Activated CD4-positive, alpha-beta memory T cell treated with anti-CD3 and anti-CD28 coated beads for 36 hours (primary cell): ENCODE measurements around the gene CFL1. TPM values are rescaled to one million over a fixed set of nuclear protein-coding genes. Genes with fewer than 3 reads are reported as not detected.

ENCODE experiments used
- CTCF ChIA-PET: fragments of 350-600 bp; sonication (Branson Sonifier 250); formaldehyde crosslinking; loops from one replicate; lab custom pipeline; 2021; ENCODE audit warnings: antibody characterized with exemption, inconsistent platforms; lab: Charles Lee
- POLR2A ChIA-PET: fragments of 350-600 bp; sonication (Branson Sonifier 250); formaldehyde crosslinking; loops from one replicate; lab custom pipeline; 2021; ENCODE audit warnings: antibody characterized with exemption; lab: Charles Lee
- DNase-seq: peaks from one replicate; pipeline ENCODE4 v3.0.0-alpha.2; 2020
- H3K27ac Mint-ChIP-seq: one replicate; pipeline ENCODE4 v1.8.0; 2021; ENCODE audit warnings: mixed read lengths
- H3K27me3 Mint-ChIP-seq: one replicate; pipeline ENCODE4 v1.8.0; 2021; ENCODE audit warnings: mixed read lengths
- H3K36me3 Mint-ChIP-seq: one replicate; pipeline ENCODE4 v1.8.0; 2021; ENCODE audit warnings: mixed read lengths
- H3K4me1 Mint-ChIP-seq: one replicate; pipeline ENCODE4 v1.8.0; 2021; ENCODE audit warnings: low read depth, mixed read lengths
- H3K4me3 Mint-ChIP-seq: one replicate; pipeline ENCODE4 v1.8.0; 2021; ENCODE audit warnings: mild to moderate bottlenecking, mixed read lengths
- H3K9me3 Mint-ChIP-seq: one replicate; pipeline ENCODE4 v1.8.0; 2021; ENCODE audit warnings: mixed read lengths
- intact Hi-C: fragments of 100-400 bp; cut with micrococcal nuclease; formaldehyde crosslinking; loops from one replicate; pipeline ENCODE4 v1.15.1; 2023
- total RNA-seq, 2 experiments: library from RNA; stranded (reverse); gene quantifications; one replicate each; pipeline ENCODE4 v1.2.3, GENCODE V29; 2021

Gene CFL1
- total RNA-seq, result 1,000 to 10,000 TPM; 1,166 to 1,191 TPM

GRCh38 chr11:65857853-65858680, at the start of gene CFL1:
TSS of gene CFL1 (minus strand) at chr11:65858180. CDS start at chr11:65858099, 81 bp downstream.
- ChIA-PET CTCF (interaction anchor here (1.2 to 10.5 kb wide), 8 partner anchors 13 to 164 kb away, joined by 3 to 277 read pairs (median 22); partner anchors contain the start of genes AP5B1, BANF1, CCDC85B and CTSW), POLR2A (interaction anchor here (0.7 to 5.0 kb wide), 11 partner anchors 12 to 347 kb away, joined by 3 to 95 read pairs (median 8); partner anchors contain the start of genes CCDC85B, FIBP, PCNX3 and ZNRD2)
- H3K27me3 Mint-ChIP-seq, result no peaks in the 10 kb centered on the region
- H3K27ac Mint-ChIP-seq, result peak within 1 kb of the TSS; percentile 99
- peaks cover 49% of the 10 kb centered on the region for H3K4me1 Mint-ChIP-seq
- no peaks in the 10 kb centered on the region for H3K9me3 Mint-ChIP-seq
- intact Hi-C loops, result loop anchor here (1.0 to 2.0 kb wide), 6 partner anchors 15 to 283 kb away; partner anchors contain the start of genes BANF1, C11orf68, DRAP1 and EFEMP2
- DNase-seq, result peak; percentile 99
- peaks cover 57% of the 10 kb centered on the region for H3K36me3 Mint-ChIP-seq
- peak within 1 kb of the TSS; percentile 98 for H3K4me3 Mint-ChIP-seq

- intact Hi-C loops, result no loop called here
- CTCF ChIA-PET, result interaction anchor here (1.1 to 2.4 kb wide), 3 partner anchors 18 to 22 kb away, joined by 3 to 8 read pairs (median 5); partner anchors contain the start of gene FIBP
- POLR2A ChIA-PET, result interaction anchor here (0.9 to 1.5 kb wide), 3 partner anchors 13 to 18 kb away, joined by 3 to 5 read pairs (median 3); partner anchors contain the start of genes CCDC85B and FIBP
- peaks cover 14% of the 10 kb centered on the region for H3K4me1 Mint-ChIP-seq
- H3K27me3 Mint-ChIP-seq, result peaks cover 12% of the 10 kb centered on the region
- no peak overlapping the region for H3K4me3 Mint-ChIP-seq
- no peaks in the 10 kb centered on the region for H3K9me3 Mint-ChIP-seq
- no peak overlapping the region for H3K27ac Mint-ChIP-seq
- DNase-seq, result no peak
- H3K36me3 Mint-ChIP-seq, result no peaks in the 10 kb centered on the region
Measured at GRCh38 chr11:65906602-65907001, 48.6 kb upstream of the CFL1 start.

- no peak overlapping the region for H3K4me3 Mint-ChIP-seq
- H3K27ac Mint-ChIP-seq, result no peak overlapping the region
- DNase-seq, result no peak
- H3K9me3 Mint-ChIP-seq, result no peaks in the 10 kb centered on the region
- H3K36me3 Mint-ChIP-seq, result peaks cover 4% of the 10 kb centered on the region
- intact Hi-C loops, result no loop called here
- peaks cover 5% of the 10 kb centered on the region for H3K27me3 Mint-ChIP-seq
- peaks cover 16% of the 10 kb centered on the region for H3K4me1 Mint-ChIP-seq
- CTCF ChIA-PET, result interaction anchor here (10.6 kb wide), 1 partner anchor 15 kb away, joined by 192 read pairs; the partner anchor contains the start of genes CCDC85B and FIBP
- POLR2A ChIA-PET, result interaction anchor here (1.2 kb wide), 1 partner anchor 10 kb away, joined by 4 read pairs; no protein-coding TSS in a partner anchor
Measured at GRCh38 chr11:65903715-65904114, 45.7 kb upstream of the CFL1 start.

- Mint-ChIP-seq H3K27ac (no peak overlapping the region), H3K4me1 (peaks cover 22% of the 10 kb centered on the region), H3K27me3 (peaks cover 5% of the 10 kb centered on the region), H3K9me3 (no peaks in the 10 kb centered on the region), H3K36me3 (peaks cover 4% of the 10 kb centered on the region), H3K4me3 (no peak overlapping the region)
- ChIA-PET POLR2A (interaction anchor here (1.2 to 3.5 kb wide), 2 partner anchors 10 to 15 kb away, joined by 4 to 19 read pairs; partner anchors contain the start of gene C11orf68), CTCF (interaction anchor here (1.7 to 10.6 kb wide), 3 partner anchors 15 to 123 kb away, joined by 5 to 192 read pairs (median 5); partner anchors contain the start of genes CCDC85B and FIBP)
- intact Hi-C loops, result no loop called here
- no peak for DNase-seq
Measured at GRCh38 chr11:65903068-65903481, 45.1 kb upstream of the CFL1 start.

- peaks cover 4% of the 10 kb centered on the region for H3K27me3 Mint-ChIP-seq
- DNase-seq, result no peak
- peak overlapping the region; percentile 21 for H3K4me3 Mint-ChIP-seq
- ChIA-PET CTCF (interaction anchor here (1.0 to 10.6 kb wide), 4 partner anchors 13 to 88 kb away, joined by 3 to 192 read pairs (median 7); partner anchors contain the start of genes CCDC85B, FIBP and MUS81), POLR2A (interaction anchor here (0.6 to 5.0 kb wide), 10 partner anchors 8 to 121 kb away, joined by 3 to 98 read pairs (median 4); partner anchors contain the start of genes BANF1, C11orf68, CCDC85B and EIF1AD)
- H3K27ac Mint-ChIP-seq, result peak overlapping the region; percentile 67
- intact Hi-C loops, result loop anchor here (1.0 kb wide), 3 partner anchors 11 to 41 kb away; partner anchors contain the start of genes C11orf68, CCDC85B, DRAP1 and MUS81
- H3K4me1 Mint-ChIP-seq, result peaks cover 40% of the 10 kb centered on the region
- H3K36me3 Mint-ChIP-seq, result peaks cover 15% of the 10 kb centered on the region
- no peaks in the 10 kb centered on the region for H3K9me3 Mint-ChIP-seq
Measured at GRCh38 chr11:65900899-65901180, 42.9 kb upstream of the CFL1 start.

GRCh38 chr11:65900125-65900898, 42.3 kb upstream of the CFL1 start, which contains the start of gene FOSL1:
TSS of gene FOSL1 (minus strand) at chr11:65900388. CDS start at chr11:65900339, 49 bp downstream.
- POLR2A ChIA-PET, result interaction anchor here (0.6 to 5.0 kb wide), 7 partner anchors 8 to 102 kb away, joined by 3 to 98 read pairs (median 5); partner anchors contain the start of genes BANF1, C11orf68, CCDC85B and EIF1AD
- intact Hi-C loops, result loop anchor here (1.0 kb wide), 3 partner anchors 10 to 40 kb away; partner anchors contain the start of genes C11orf68, CCDC85B, DRAP1 and MUS81
- peaks cover 46% of the 10 kb centered on the region for H3K4me1 Mint-ChIP-seq
- DNase-seq, result peak; percentile 97
- H3K36me3 Mint-ChIP-seq, result peaks cover 19% of the 10 kb centered on the region
- H3K27ac Mint-ChIP-seq, result peak within 1 kb of the TSS; percentile 80
- H3K27me3 Mint-ChIP-seq, result peaks cover 4% of the 10 kb centered on the region
- CTCF ChIA-PET, result interaction anchor here (0.6 to 10.6 kb wide), 5 partner anchors 12 to 94 kb away, joined by 3 to 192 read pairs (median 5); partner anchors contain the start of genes CCDC85B, FIBP and MUS81
- H3K9me3 Mint-ChIP-seq, result no peaks in the 10 kb centered on the region
- H3K4me3 Mint-ChIP-seq, result peak within 1 kb of the TSS; percentile 75

- Mint-ChIP-seq H3K4me1 (peaks cover 48% of the 10 kb centered on the region), H3K4me3 (peak overlapping the region; percentile 75), H3K27ac (peak overlapping the region; percentile 80), H3K36me3 (peaks cover 22% of the 10 kb centered on the region), H3K27me3 (peaks cover 4% of the 10 kb centered on the region), H3K9me3 (no peaks in the 10 kb centered on the region)
- intact Hi-C loops, result loop anchor here (1.0 kb wide), 3 partner anchors 9 to 39 kb away; partner anchors contain the start of genes C11orf68, CCDC85B, DRAP1 and MUS81
- ChIA-PET POLR2A (interaction anchor here (1.2 to 5.0 kb wide), 6 partner anchors 9 to 62 kb away, joined by 3 to 98 read pairs (median 12); partner anchors contain the start of genes C11orf68, CCDC85B, CFL1 and FIBP), CTCF (interaction anchor here (0.6 to 10.6 kb wide), 2 partner anchors 11 to 95 kb away, joined by 3 to 192 read pairs; partner anchors contain the start of genes CCDC85B and FIBP)
- DNase-seq, result peak; percentile 88
Measured at GRCh38 chr11:65899356-65900124, 41.6 kb upstream of the CFL1 start.

- intact Hi-C loops, result no loop called here
- H3K4me1 Mint-ChIP-seq, result peaks cover 54% of the 10 kb centered on the region
Measured at GRCh38 chr11:65898656-65899355, 40.8 kb upstream of the CFL1 start.

GRCh38 chr11:65897020-65897471, 39.1 kb upstream of the CFL1 start:
- peaks cover 36% of the 10 kb centered on the region for H3K36me3 Mint-ChIP-seq

More at GRCh38 chr11:65898656-65899355, 40.8 kb upstream of the CFL1 start:
- Mint-ChIP-seq H3K27me3 (peaks cover 4% of the 10 kb centered on the region), H3K36me3 (peaks cover 27% of the 10 kb centered on the region), H3K27ac (peak overlapping the region; percentile 85), H3K4me3 (peak overlapping the region; percentile 80), H3K9me3 (no peaks in the 10 kb centered on the region)
- CTCF ChIA-PET, result interaction anchor here (1.0 to 10.6 kb wide), 4 partner anchors 10 to 147 kb away, joined by 3 to 192 read pairs (median 3); partner anchors contain the start of genes CCDC85B, FIBP and MUS81
- POLR2A ChIA-PET, result interaction anchor here (2.0 to 5.0 kb wide), 3 partner anchors 9 to 40 kb away, joined by 6 to 98 read pairs (median 17); partner anchors contain the start of genes CCDC85B, CFL1, FIBP and MUS81
- no peak for DNase-seq

More at GRCh38 chr11:65897020-65897471, 39.1 kb upstream of the CFL1 start:
- intact Hi-C loops, result no loop called here
- Mint-ChIP-seq H3K27ac (peak overlapping the region; percentile 64), H3K27me3 (peaks cover 2% of the 10 kb centered on the region), H3K4me1 (peaks cover 61% of the 10 kb centered on the region), H3K9me3 (no peaks in the 10 kb centered on the region), H3K4me3 (peak overlapping the region; percentile 37)
- CTCF ChIA-PET, result interaction anchor here (1.7 to 10.6 kb wide), 2 partner anchors 9 to 37 kb away, joined by 6 to 192 read pairs; partner anchors contain the start of genes CCDC85B, FIBP and MUS81
- POLR2A ChIA-PET, result interaction anchor here (0.7 to 4.4 kb wide), 3 partner anchors 9 to 282 kb away, joined by 3 to 17 read pairs (median 3); partner anchors contain the start of genes CFL1, FIBP and MUS81
- DNase-seq, result peak; percentile 36
